HepG2 (cell line): ENCODE measurements around the gene ACSF3. TPM values are rescaled to one million over a fixed set of nuclear protein-coding genes. Genes with fewer than 3 reads are reported as not detected.

Experiments used
- ARID5B ChIP-seq: IDR thresholded peaks from 2 replicates; pipeline ENCODE4 v1.4.0; 2020; ENCODE audit warnings: mild to moderate bottlenecking, missing genetic modification reagents
- MAX ChIP-seq: IDR thresholded peaks from 2 replicates; pipeline ENCODE4 v1.6.1; 2012; ENCODE audit warnings: inconsistent platforms
- MYC ChIP-seq: sonication (generic); formaldehyde crosslinking; IDR thresholded peaks from 2 replicates; pipeline ENCODE4 v1.9.0; 2021; ENCODE audit warnings: missing genetic modification reagents, borderline replicate concordance
- NONO ChIP-seq, 2 experiments: fragments of 450-650 bp in 1 of 2; sonication (generic) in 1 of 2; formaldehyde crosslinking in 1 of 2; IDR thresholded peaks in 1 of 2; conservative IDR thresholded peaks in 1 of 2; 2 replicates each; pipeline versions ENCODE4 v1.6.1 to v1.8.0; 2017 to 2022; ENCODE audit warnings: mild to moderate bottlenecking in 1 of 2, missing genetic modification reagents in 1 of 2, moderate library complexity in 1 of 2
- NR2F1 ChIP-seq, 2 experiments: fragments of 450-650 bp in 1 of 2; formaldehyde crosslinking in 1 of 2; IDR thresholded peaks; 2 replicates each; pipeline versions ENCODE4 v1.5.0 to v1.6.1; 2016 to 2020; ENCODE audit warnings: mild to moderate bottlenecking in 1 of 2, missing compliant biosample characterization in 1 of 2, missing genetic modification reagents in 1 of 2, moderate library complexity in 1 of 2
- POGK ChIP-seq: sonication (generic); formaldehyde crosslinking; conservative IDR thresholded peaks from 2 replicates; pipeline ENCODE4 v1.8.0; 2022; ENCODE audit warnings: mild to moderate bottlenecking, moderate library complexity, missing genetic modification reagents
- SALL1 ChIP-seq: sonication (generic); formaldehyde crosslinking; IDR thresholded peaks from 2 replicates; pipeline ENCODE4 v1.8.0; 2022; ENCODE audit warnings: mild to moderate bottlenecking, missing genetic modification reagents
- SNRNP70 ChIP-seq: fragments of 200-400 bp; formaldehyde crosslinking; IDR thresholded peaks from 2 replicates; pipeline ENCODE4 v1.6.1; 2017; ENCODE audit warnings: mild to moderate bottlenecking, low read depth, low read length, moderate library complexity
- SRY ChIP-seq: sonication (generic); formaldehyde crosslinking; IDR thresholded peaks from 2 replicates; pipeline ENCODE4 v1.8.0; 2022; ENCODE audit warnings: mild to moderate bottlenecking, missing genetic modification reagents
- YEATS4 ChIP-seq: sonication (generic); formaldehyde crosslinking; IDR thresholded peaks from 2 replicates; pipeline ENCODE4 v1.4.0; 2020; ENCODE audit warnings: missing genetic modification reagents, borderline replicate concordance
- ZBTB21 ChIP-seq: sonication (generic); formaldehyde crosslinking; IDR thresholded peaks from 2 replicates; pipeline ENCODE4 v1.4.0; 2020; ENCODE audit warnings: missing genetic modification reagents
- ZBTB7B ChIP-seq: sonication (generic); formaldehyde crosslinking; IDR thresholded peaks from 2 replicates; pipeline ENCODE4 v1.4.0; 2020; ENCODE audit warnings: missing genetic modification reagents
- ZC3H13 ChIP-seq: sonication (generic); formaldehyde crosslinking; IDR thresholded peaks from 2 replicates; pipeline ENCODE4 v1.8.1; 2023; ENCODE audit warnings: mild to moderate bottlenecking, missing genetic modification reagents, moderate library complexity
- ZMYM3 ChIP-seq: sonication (generic); formaldehyde crosslinking; IDR thresholded peaks from 2 replicates; pipeline ENCODE4 v1.5.1; 2020; ENCODE audit warnings: mild to moderate bottlenecking, missing genetic modification reagents
- ZNF224 ChIP-seq: sonication (generic); formaldehyde crosslinking; IDR thresholded peaks from 2 replicates; pipeline ENCODE4 v1.5.0; 2020; ENCODE audit warnings: mild to moderate bottlenecking, missing genetic modification reagents
- ZNF468 ChIP-seq: sonication (generic); formaldehyde crosslinking; IDR thresholded peaks from 2 replicates; pipeline ENCODE4 v1.8.0; 2022; ENCODE audit warnings: mild to moderate bottlenecking, moderate library complexity, missing genetic modification reagents
- ZNF598 ChIP-seq: sonication (generic); formaldehyde crosslinking; IDR thresholded peaks from 2 replicates; pipeline ENCODE4 v1.5.1; 2020; ENCODE audit warnings: mild to moderate bottlenecking, missing genetic modification reagents, borderline replicate concordance
- ZNF652 ChIP-seq: IDR thresholded peaks from 2 replicates; pipeline ENCODE4 v1.6.1; 2016; ENCODE audit warnings: low read depth, borderline replicate concordance
- ZNF672 ChIP-seq: sonication (generic); formaldehyde crosslinking; IDR thresholded peaks from 2 replicates; pipeline ENCODE4 v1.8.1; 2022; ENCODE audit warnings: missing genetic modification reagents
- ZSCAN5A ChIP-seq: sonication (generic); formaldehyde crosslinking; IDR thresholded peaks from 2 replicates; pipeline ENCODE4 v1.8.0; 2022; ENCODE audit warnings: mild to moderate bottlenecking, missing genetic modification reagents, borderline replicate concordance
- ZSCAN9 ChIP-seq: IDR thresholded peaks from 2 replicates; pipeline ENCODE4 v1.6.1; 2016; ENCODE audit warnings: borderline replicate concordance
- ZZZ3 ChIP-seq: sonication (generic); formaldehyde crosslinking; IDR thresholded peaks from 2 replicates; pipeline ENCODE4 v1.4.0; 2020; ENCODE audit warnings: missing genetic modification reagents, mild to moderate bottlenecking, borderline replicate concordance
- polyA plus RNA-seq, 8 experiments: library from polyadenylated mRNA; depleted of rRNA in 3 of 8; stranded (reverse) in 7 of 8; unstranded in 1 of 8; fragments of >200 nt; fragmentation: Illumina TruSeq in 4 of 8; extraction: Trizol in 4 of 8; gene quantifications; 2 replicates each; pipeline versions ENCODE4 v1.2.1 to v1.2.3, GENCODE V29; 2011 to 2016; ENCODE audit warnings: low read depth in 4 of 8, missing spikeins in 1 of 8, mixed read lengths in 1 of 8; ENCODE audit not compliant: insufficient read depth in 1 of 8
- total RNA-seq, 5 experiments: library from RNA; depleted of rRNA; stranded (reverse); fragments of >200 nt; fragmentation: Illumina TruSeq; extraction: Trizol; gene quantifications; 2 replicates each; pipeline ENCODE4 v1.2.3, GENCODE V29; 2016; ENCODE audit warnings: low read depth in 1 of 5

ACSF3 gene
- total and polyA plus RNA-seq, 2 of the 13 experiments (the other 11 are each of a cell fraction or from before 2014, with no cell fraction given) = 14.9 to 30.6 TPM

- TF ChIP-seq SNRNP70 (no peak), ZNF468 (CRISPR knock-in tag) (no peak), YEATS4 (CRISPR knock-in tag) (no peak), SALL1 (peak; percentile 82), MAX (peak; percentile 63), ZZZ3 (CRISPR knock-in tag) (no peak), NR2F1 (CRISPR knock-in tag; IDR thresholded peaks at IDR 0.05) (peak; percentile 99), SRY (0 out of 2 replicates have a peak, but pooled peaks have one; percentile 45), NONO (IDR thresholded peaks at IDR 0.05) (no peak), NONO (CRISPR knock-in tag; conservative IDR thresholded peaks at IDR 0.05) (peak; percentile 76), ZNF224 (CRISPR knock-in tag) (no peak), POGK (CRISPR knock-in tag) (no peak), ZSCAN5A (no peak), MYC (peak; percentile 57; the same call in 1 of the 2 replicates), ZC3H13 (CRISPR knock-in tag) (peak; percentile 56; the same call in 1 of the 2 replicates), ZSCAN9 (CRISPR knock-in tag) (peak; percentile 39; the same call in 1 of the 2 replicates), ZNF672 (no peak), ZMYM3 (CRISPR knock-in tag) (no peak), ZBTB7B (CRISPR knock-in tag) (0 out of 2 replicates have a peak, but pooled peaks have one; percentile 47), ZNF598 (CRISPR knock-in tag) (peak; percentile 74; the same call in 1 of the 2 replicates), ZNF652 (CRISPR knock-in tag) (no peak), ZBTB21 (peak; percentile 28; the same call in 1 of the 2 replicates), ARID5B (peak; percentile 70)
Measured at GRCh38 chr16:89118361-89119165, 24.9 kb downstream of the ACSF3 start (continued).
